Mammary epithelial cell (primary cell): ENCODE data around the gene CGN.

ENCODE experiments used
- CTCF ChIP-seq, 2 donors: IDR thresholded peaks in 1 of 2; conservative IDR thresholded peaks in 1 of 2; 2 replicates each; pipeline ENCODE4 v1.5.1; 2011 to 2012; ENCODE audit warnings: inconsistent platforms in 2 of 2, low read length in 2 of 2, mild to moderate bottlenecking in 2 of 2, control low read depth in 1 of 2, low read depth in 1 of 2; ENCODE audit not compliant: insufficient read depth in 1 of 2; ENCODE audit errors: extremely low read depth in 1 of 2
- EZH2 ChIP-seq: IDR thresholded peaks from 2 replicates; pipeline ENCODE4 v1.6.1; 2012; ENCODE audit warnings: low read length, inconsistent platforms, borderline replicate concordance

GRCh38 chr1:151565502-151566189, 54.5 kb downstream of the CGN start:
- TF ChIP-seq CTCF (conservative IDR thresholded peaks at IDR 0.05 in 1 of 2, IDR thresholded peaks at IDR 0.05 in 1 of 2; ENCODE audit: extremely low read depth in 1 of 2, insufficient read depth in 1 of 2, low read depth in 1 of 2, low read length in 2 of 2): no peak
- TF ChIP-seq EZH2: no peak
